Iris pigment epithelial cell (primary cell): ENCODE data around the gene KRCC1.
"Not testable (repeated sequence)": the region's sequence is repeated elsewhere in the genome, so short reads cannot be mapped to it uniquely, and the experiment has no call there.

Experiments used
- DNase-seq: peaks from one replicate; pipeline ENCODE4 v3.0.0-alpha.2; 2011; ENCODE audit warnings: low read depth

Gene KRCC1

GRCh38 chr2:88000474-88000873 is 55.1 kb downstream of the KRCC1 start:
- not testable (repeated sequence) for DNase-seq

GRCh38 chr2:87996570-87996969 is 59.0 kb downstream of the KRCC1 start:
- DNase-seq, result no peak

- no peak for DNase-seq
Measured at GRCh38 chr2:87995756-87996155, 59.8 kb downstream of the KRCC1 start.

GRCh38 chr2:87994304-87994850 is 61.2 kb downstream of the KRCC1 start:
- DNase-seq, result not testable (repeated sequence)

- DNase-seq, result not testable (repeated sequence)
Measured at GRCh38 chr2:87992569-87992968, 63.0 kb downstream of the KRCC1 start.

GRCh38 chr2:87987473-87987872 is 68.1 kb downstream of the KRCC1 start:
- DNase-seq, result not testable (repeated sequence)

GRCh38 chr2:87985902-87986301 is 69.7 kb downstream of the KRCC1 start:
- not testable (repeated sequence) for DNase-seq

GRCh38 chr2:87981182-87981581 is 74.4 kb downstream of the KRCC1 start:
- DNase-seq, result not testable (repeated sequence)
